DOHH2 (cell line): ENCODE data around the gene PAPOLA.

Experiments
- EZH2phosphoT487 ChIP-seq: fragments of 200-600 bp; sonication (generic); IDR thresholded peaks from 2 replicates; pipeline ENCODE4 v1.6.1; 2017; ENCODE audit warnings: borderline replicate concordance, mild to moderate bottlenecking, antibody characterized with exemption, low read length, moderate library complexity, mixed read lengths
- TF ChIP-seq, protein P1 (sequence below): fragments of 200-600 bp; sonication (generic); IDR thresholded peaks from one replicate; pipeline ENCODE4 v1.5.1; 2014; ENCODE audit warnings: antibody characterized with exemption, mild to moderate bottlenecking, low read depth, low read length; ENCODE audit not compliant: poor library complexity, severe bottlenecking

DNA sequence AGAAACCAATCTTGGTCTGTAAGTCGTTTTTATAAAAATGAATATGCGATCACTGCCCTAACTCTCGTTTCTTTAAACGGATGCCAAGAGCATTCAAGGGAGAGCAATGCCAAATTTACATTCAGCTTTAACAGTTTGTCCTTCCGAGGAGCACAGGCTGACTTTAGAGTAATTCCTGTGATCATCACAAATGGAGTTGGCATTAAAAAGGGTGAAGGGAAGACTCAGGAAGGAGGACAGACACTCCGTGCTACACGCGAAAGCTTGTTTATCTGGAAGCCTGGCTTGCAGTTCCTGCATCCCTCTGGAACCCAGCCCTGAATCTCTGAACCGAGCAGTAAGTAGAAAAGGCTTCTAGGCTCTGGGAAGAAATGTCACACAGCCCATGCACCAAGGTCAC is 78.4 kb downstream of the PAPOLA start:
- TF ChIP-seq, protein P1, sequence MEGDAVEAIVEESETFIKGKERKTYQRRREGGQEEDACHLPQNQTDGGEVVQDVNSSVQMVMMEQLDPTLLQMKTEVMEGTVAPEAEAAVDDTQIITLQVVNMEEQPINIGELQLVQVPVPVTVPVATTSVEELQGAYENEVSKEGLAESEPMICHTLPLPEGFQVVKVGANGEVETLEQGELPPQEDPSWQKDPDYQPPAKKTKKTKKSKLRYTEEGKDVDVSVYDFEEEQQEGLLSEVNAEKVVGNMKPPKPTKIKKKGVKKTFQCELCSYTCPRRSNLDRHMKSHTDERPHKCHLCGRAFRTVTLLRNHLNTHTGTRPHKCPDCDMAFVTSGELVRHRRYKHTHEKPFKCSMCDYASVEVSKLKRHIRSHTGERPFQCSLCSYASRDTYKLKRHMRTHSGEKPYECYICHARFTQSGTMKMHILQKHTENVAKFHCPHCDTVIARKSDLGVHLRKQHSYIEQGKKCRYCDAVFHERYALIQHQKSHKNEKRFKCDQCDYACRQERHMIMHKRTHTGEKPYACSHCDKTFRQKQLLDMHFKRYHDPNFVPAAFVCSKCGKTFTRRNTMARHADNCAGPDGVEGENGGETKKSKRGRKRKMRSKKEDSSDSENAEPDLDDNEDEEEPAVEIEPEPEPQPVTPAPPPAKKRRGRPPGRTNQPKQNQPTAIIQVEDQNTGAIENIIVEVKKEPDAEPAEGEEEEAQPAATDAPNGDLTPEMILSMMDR: no peak
- no peak for TF ChIP-seq EZH2phosphoT487
